Hepatocyte (in vitro differentiated cells): ENCODE data around the gene OR8B3.

ENCODE experiments used
- EZH2 ChIP-seq: fragments of 200-600 bp; sonication (generic); IDR thresholded peaks from 2 replicates; pipeline ENCODE4 v1.6.1; 2016; ENCODE audit warnings: antibody characterized with exemption, mild to moderate bottlenecking, borderline replicate concordance
- EZH2phosphoT487 ChIP-seq: fragments of 200-600 bp; sonication (generic); IDR thresholded peaks from one replicate; pipeline ENCODE4 v1.6.1; 2018; ENCODE audit warnings: antibody characterized with exemption, mild to moderate bottlenecking, low read depth, moderate library complexity; ENCODE audit not compliant: unreplicated experiment, severe bottlenecking
- TF ChIP-seq, protein P1 (sequence below): fragments of 200-600 bp; sonication (generic); IDR thresholded peaks from 2 replicates; pipeline ENCODE4 v1.5.1; 2016; ENCODE audit warnings: antibody characterized with exemption, mild to moderate bottlenecking; ENCODE audit not compliant: poor library complexity

DNA sequence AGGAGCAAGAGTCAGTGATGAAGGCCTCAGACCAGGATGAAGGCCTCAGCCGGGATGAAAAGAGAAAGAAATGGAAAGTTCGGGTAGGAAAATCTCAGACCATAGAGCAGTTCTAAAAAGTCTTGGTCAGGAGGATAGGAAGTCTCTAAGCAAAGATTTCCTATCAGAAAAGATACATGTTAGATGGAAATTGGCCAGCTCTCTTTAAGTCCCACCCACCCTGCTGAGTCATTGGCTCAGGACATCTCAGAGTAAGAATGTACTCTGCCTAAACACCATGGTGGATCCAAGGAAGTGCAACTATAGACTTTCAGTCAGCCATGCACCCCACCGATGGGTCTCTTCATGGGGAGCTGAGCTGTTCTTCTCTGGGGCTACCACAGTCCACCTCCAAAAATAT is 4.4 kb downstream of the OR8B3 start:
- TF ChIP-seq, protein P1, sequence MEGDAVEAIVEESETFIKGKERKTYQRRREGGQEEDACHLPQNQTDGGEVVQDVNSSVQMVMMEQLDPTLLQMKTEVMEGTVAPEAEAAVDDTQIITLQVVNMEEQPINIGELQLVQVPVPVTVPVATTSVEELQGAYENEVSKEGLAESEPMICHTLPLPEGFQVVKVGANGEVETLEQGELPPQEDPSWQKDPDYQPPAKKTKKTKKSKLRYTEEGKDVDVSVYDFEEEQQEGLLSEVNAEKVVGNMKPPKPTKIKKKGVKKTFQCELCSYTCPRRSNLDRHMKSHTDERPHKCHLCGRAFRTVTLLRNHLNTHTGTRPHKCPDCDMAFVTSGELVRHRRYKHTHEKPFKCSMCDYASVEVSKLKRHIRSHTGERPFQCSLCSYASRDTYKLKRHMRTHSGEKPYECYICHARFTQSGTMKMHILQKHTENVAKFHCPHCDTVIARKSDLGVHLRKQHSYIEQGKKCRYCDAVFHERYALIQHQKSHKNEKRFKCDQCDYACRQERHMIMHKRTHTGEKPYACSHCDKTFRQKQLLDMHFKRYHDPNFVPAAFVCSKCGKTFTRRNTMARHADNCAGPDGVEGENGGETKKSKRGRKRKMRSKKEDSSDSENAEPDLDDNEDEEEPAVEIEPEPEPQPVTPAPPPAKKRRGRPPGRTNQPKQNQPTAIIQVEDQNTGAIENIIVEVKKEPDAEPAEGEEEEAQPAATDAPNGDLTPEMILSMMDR = no peak
- TF ChIP-seq EZH2 (no peak), EZH2phosphoT487 (no peak)
